Measurements from ENCODE around the gene GRWD1.

Gene GRWD1

DNA sequence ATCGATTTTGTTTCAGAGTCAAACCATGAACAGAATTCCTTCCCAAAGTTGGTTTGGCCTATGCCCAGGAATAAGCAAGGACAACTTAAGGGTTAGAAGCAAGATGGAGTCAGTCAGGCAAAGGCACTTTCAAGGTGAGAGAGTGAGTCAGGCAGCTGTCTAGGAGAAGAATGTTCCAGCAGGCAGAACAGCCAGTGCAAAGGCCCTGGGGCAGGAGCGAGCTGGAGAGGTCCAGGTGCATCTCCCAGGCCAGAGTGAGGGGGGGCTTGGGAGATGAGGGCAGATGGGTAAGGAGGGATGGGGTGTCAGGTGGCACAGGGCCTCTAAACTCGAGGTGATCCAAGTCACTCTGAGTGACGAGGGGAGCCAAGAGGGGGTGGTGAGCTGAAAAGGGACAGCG, 9.2 kb upstream of the GRWD1 start:
- H3K4me3 ChIP-seq (ENCODE audit: low read depth, low read length), result no peak overlapping the region
- no peak for TF ChIP-seq MYC (IDR thresholded peaks at IDR 0.05; ENCODE audit: low read depth, low read length)
- TF ChIP-seq, protein P1, sequence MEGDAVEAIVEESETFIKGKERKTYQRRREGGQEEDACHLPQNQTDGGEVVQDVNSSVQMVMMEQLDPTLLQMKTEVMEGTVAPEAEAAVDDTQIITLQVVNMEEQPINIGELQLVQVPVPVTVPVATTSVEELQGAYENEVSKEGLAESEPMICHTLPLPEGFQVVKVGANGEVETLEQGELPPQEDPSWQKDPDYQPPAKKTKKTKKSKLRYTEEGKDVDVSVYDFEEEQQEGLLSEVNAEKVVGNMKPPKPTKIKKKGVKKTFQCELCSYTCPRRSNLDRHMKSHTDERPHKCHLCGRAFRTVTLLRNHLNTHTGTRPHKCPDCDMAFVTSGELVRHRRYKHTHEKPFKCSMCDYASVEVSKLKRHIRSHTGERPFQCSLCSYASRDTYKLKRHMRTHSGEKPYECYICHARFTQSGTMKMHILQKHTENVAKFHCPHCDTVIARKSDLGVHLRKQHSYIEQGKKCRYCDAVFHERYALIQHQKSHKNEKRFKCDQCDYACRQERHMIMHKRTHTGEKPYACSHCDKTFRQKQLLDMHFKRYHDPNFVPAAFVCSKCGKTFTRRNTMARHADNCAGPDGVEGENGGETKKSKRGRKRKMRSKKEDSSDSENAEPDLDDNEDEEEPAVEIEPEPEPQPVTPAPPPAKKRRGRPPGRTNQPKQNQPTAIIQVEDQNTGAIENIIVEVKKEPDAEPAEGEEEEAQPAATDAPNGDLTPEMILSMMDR (IDR thresholded peaks at IDR 0.05; ENCODE audit: low read depth, low read length), result no peak
- TF ChIP-seq, protein P2, sequence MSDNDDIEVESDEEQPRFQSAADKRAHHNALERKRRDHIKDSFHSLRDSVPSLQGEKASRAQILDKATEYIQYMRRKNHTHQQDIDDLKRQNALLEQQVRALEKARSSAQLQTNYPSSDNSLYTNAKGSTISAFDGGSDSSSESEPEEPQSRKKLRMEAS (IDR thresholded peaks at IDR 0.05; ENCODE audit: low read depth, low read length), result no peak
- no peak for TF ChIP-seq POLR2A (IDR thresholded peaks at IDR 0.05; ENCODE audit: extremely low read depth, insufficient read length)
- DNase-seq (ENCODE audit: low read depth), result peak; percentile 19

DNA sequence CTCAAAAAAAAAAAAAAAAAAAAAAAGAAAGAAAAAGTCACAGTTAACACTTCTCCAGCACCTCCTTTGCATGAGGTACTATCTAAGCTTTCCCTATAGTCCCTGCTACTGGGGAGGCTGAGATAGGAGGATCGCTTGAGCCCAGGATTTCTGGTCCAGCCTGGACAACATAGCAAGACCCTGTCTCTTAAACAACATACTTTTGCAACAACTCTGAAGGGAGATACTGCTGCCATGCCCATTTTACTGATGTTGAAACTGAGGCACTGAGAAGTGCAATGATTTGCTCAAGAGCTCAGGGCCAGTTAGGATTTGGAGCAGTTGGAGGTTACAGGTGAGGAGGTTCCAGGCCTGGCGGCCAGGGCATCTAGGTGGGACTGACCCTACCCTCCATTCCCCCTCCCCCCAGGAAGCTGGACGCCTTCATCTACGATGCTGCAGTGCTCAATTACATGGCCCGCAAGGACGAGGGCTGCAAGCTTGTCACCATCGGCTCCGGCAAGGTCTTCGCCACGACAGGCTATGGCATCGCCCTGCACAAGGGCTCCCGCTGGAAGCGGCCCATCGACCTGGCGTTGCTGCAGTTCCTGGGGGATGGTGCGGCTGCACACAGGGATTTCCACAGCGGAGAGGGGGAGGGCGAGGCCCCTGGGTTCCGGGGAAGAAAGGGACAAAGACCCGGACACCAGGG, 4.3 kb upstream of the GRWD1 start:
- peak; percentile 40 for DNase-seq (ENCODE audit: low read depth)
- TF ChIP-seq POLR2A (IDR thresholded peaks at IDR 0.05; ENCODE audit: extremely low read depth, insufficient read length) (no peak), MYC (IDR thresholded peaks at IDR 0.05; ENCODE audit: low read depth, low read length) (no peak)
- TF ChIP-seq, protein P2 (IDR thresholded peaks at IDR 0.05; ENCODE audit: low read depth, low read length), result no peak
- TF ChIP-seq, protein P1 (IDR thresholded peaks at IDR 0.05; ENCODE audit: low read depth, low read length), result no peak
- no peak overlapping the region for H3K4me3 ChIP-seq (ENCODE audit: low read depth, low read length)

DNA sequence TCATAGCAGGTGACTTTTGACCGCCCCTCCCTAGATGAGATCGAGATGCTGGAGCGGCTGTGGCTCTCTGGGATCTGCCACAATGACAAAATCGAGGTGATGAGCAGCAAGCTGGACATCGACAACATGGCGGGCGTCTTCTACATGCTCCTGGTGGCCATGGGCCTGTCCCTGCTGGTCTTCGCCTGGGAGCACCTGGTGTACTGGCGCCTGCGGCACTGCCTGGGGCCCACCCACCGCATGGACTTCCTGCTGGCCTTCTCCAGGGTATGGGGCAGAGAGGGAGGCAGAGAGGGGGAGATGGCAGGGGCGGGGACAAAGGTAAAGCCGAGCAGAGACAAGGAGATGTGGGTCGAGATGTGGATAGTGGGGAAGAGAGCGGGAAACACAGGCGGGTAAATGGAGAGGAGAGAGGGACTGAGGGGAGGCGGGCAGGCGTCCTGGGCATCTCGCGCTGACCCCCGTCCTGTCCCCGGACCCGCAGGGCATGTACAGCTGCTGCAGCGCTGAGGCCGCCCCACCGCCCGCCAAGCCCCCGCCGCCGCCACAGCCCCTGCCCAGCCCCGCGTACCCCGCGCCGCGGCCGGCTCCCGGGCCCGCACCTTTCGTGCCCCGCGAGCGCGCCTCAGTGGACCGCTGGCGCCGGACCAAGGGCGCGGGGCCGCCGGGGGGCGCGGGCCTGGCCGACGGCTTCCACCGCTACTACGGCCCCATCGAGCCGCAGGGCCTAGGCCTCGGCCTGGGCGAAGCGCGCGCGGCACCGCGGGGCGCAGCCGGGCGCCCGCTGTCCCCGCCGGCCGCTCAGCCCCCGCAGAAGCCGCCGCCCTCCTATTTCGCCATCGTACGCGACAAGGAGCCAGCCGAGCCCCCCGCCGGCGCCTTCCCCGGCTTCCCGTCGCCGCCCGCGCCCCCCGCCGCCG, 3.4 kb upstream of the GRWD1 start:
- peak; percentile 16 for DNase-seq (ENCODE audit: low read depth)

DNA sequence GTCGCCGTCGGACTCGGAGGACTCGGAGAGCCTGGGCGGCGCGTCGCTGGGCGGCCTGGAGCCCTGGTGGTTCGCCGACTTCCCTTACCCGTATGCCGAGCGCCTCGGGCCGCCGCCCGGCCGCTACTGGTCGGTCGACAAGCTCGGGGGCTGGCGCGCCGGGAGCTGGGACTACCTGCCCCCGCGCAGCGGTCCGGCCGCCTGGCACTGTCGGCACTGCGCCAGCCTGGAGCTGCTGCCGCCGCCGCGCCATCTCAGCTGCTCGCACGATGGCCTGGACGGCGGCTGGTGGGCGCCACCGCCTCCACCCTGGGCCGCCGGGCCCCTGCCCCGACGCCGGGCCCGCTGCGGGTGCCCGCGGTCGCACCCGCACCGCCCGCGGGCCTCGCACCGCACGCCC, 2.5 kb upstream of the GRWD1 start:
- DNase-seq (ENCODE audit: low read depth), result peak; percentile 44
- TF ChIP-seq, protein P2 (IDR thresholded peaks at IDR 0.05; ENCODE audit: low read depth, low read length), result no peak
- TF ChIP-seq, protein P1 (IDR thresholded peaks at IDR 0.05; ENCODE audit: low read depth, low read length), result no peak
- TF ChIP-seq POLR2A (IDR thresholded peaks at IDR 0.05; ENCODE audit: extremely low read depth, insufficient read length) (no peak), MYC (IDR thresholded peaks at IDR 0.05; ENCODE audit: low read depth, low read length) (no peak)
- no peak overlapping the region for H3K4me3 ChIP-seq (ENCODE audit: low read depth, low read length)

More for the DNA sequence above, 3.4 kb upstream of the GRWD1 start:
- no peak overlapping the region for H3K4me3 ChIP-seq (ENCODE audit: low read depth, low read length)
- TF ChIP-seq, protein P1 (IDR thresholded peaks at IDR 0.05; ENCODE audit: low read depth, low read length), result no peak
- no peak for TF ChIP-seq POLR2A (IDR thresholded peaks at IDR 0.05; ENCODE audit: extremely low read depth, insufficient read length)
- no peak for TF ChIP-seq MYC (IDR thresholded peaks at IDR 0.05; ENCODE audit: low read depth, low read length)
- TF ChIP-seq, protein P2 (IDR thresholded peaks at IDR 0.05; ENCODE audit: low read depth, low read length), result no peak

DNA sequence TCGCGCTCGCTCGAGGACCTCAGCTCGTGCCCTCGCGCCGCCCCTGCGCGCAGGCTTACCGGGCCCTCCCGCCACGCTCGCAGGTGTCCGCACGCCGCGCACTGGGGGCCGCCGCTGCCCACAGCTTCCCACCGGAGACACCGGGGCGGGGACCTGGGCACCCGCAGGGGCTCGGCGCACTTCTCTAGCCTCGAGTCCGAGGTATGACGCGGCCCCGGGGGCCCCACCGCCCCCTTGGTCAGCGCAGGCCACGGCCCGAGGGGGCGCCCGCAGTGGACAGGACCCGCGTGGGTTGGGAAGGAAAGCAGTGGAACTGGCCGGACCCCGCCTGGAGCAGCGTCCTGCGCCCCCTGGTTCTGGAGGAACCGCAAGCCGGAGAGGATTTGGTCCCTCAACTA, 2.1 kb upstream of the GRWD1 start:
- TF ChIP-seq, protein P2 (IDR thresholded peaks at IDR 0.05; ENCODE audit: low read depth, low read length), result no peak
- TF ChIP-seq POLR2A (IDR thresholded peaks at IDR 0.05; ENCODE audit: extremely low read depth, insufficient read length), result no peak
- TF ChIP-seq, protein P1 (IDR thresholded peaks at IDR 0.05; ENCODE audit: low read depth, low read length), result no peak
- no peak for TF ChIP-seq MYC (IDR thresholded peaks at IDR 0.05; ENCODE audit: low read depth, low read length)
- no peak overlapping the region for H3K4me3 ChIP-seq (ENCODE audit: low read depth, low read length)
- peak; percentile 36 for DNase-seq (ENCODE audit: low read depth)

Data from NB4 (cell line).